ENCODE measurements around the gene KLHL9.

The KLHL9 gene

GRCh38 chr9:21357479-21358460 lies 22.6 kb upstream of the KLHL9 start:
- Histone ChIP-seq H3K36me3 (ENCODE audit: control insufficient read depth in 1 of 2, insufficient read depth in 2 of 2, low read depth in 1 of 2, low read length in 2 of 2) (no peaks in the 10 kb centered on the region), H3K27ac (ENCODE audit: low read length, poor library complexity, severe bottlenecking) (no peak overlapping the region), H3K18ac (ENCODE audit: low read depth in 1 of 2, low read length in 2 of 2) (peak overlapping the region in 1 of 2 experiments; percentile 21), H3K4me2 (ENCODE audit: low read length, poor library complexity, severe bottlenecking) (no peak overlapping the region), H3K4ac (ENCODE audit: low read depth in 1 of 2, low read length in 2 of 2) (no peak overlapping the region), H3K27me3 (ENCODE audit: control insufficient read depth in 1 of 2, insufficient read depth in 1 of 2, low read length in 2 of 2) (peaks cover 0 to under 1% of the 10 kb centered on the region in 2 experiments), H2AFZ (ENCODE audit: low read depth, low read length) (no peak overlapping the region), H2BK120ac (ENCODE audit: low read depth, low read length) (no peak overlapping the region), H3K9ac (ENCODE audit: low read length) (peak overlapping the region; percentile 45), H3K4me1 (ENCODE audit: control insufficient read depth, insufficient read depth, low read depth, low read length) (no peaks in the 10 kb centered on the region), H3K14ac (ENCODE audit: low read length in 2 of 2) (no peak overlapping the region), H2BK12ac (ENCODE audit: low read length in 2 of 2) (no peak overlapping the region), H2AK5ac (ENCODE audit: low read length, severe bottlenecking) (no peak overlapping the region), H3K4me3 (ENCODE audit: insufficient read depth in 1 of 2, low read depth in 1 of 2, low read length in 2 of 2) (peak overlapping the region in 1 of 2 experiments; percentile 7), H3K79me1 (replicated peaks; ENCODE audit: low read length, poor library complexity, severe bottlenecking) (no peaks in the 10 kb centered on the region), H2BK5ac (ENCODE audit: low read depth, low read length, poor library complexity, severe bottlenecking) (no peak overlapping the region), H3K23ac (ENCODE audit: low read length in 2 of 2) (no peak overlapping the region), H4K8ac (ENCODE audit: low read length) (no peak overlapping the region), H4K91ac (ENCODE audit: low read length) (no peak overlapping the region), H2BK15ac (ENCODE audit: low read depth, poor library complexity, severe bottlenecking) (no peak overlapping the region), H3K9me3 (ENCODE audit: control insufficient read depth, low read length) (no peaks in the 10 kb centered on the region)
- DNase-seq = peak; percentile 57
- 63% methylated on average over 7 of the region's 7 CpGs for WGBS

- Histone ChIP-seq H2AK5ac (ENCODE audit: low read length, severe bottlenecking) (no peak within 1 kb of the TSS), H2BK120ac (ENCODE audit: low read depth, low read length) (no peak within 1 kb of the TSS), H3K27me3 (ENCODE audit: control insufficient read depth in 1 of 2, insufficient read depth in 1 of 2, low read length in 2 of 2) (peaks cover 0 to 12% of the 10 kb centered on the region in 2 experiments), H3K27ac (ENCODE audit: low read length, poor library complexity, severe bottlenecking) (no peak within 1 kb of the TSS), H2BK5ac (ENCODE audit: low read depth, low read length, poor library complexity, severe bottlenecking) (no peak within 1 kb of the TSS), H3K79me1 (replicated peaks; ENCODE audit: low read length, poor library complexity, severe bottlenecking) (no peaks in the 10 kb centered on the region), H3K4me2 (ENCODE audit: low read length, poor library complexity, severe bottlenecking) (no peak within 1 kb of the TSS), H2BK15ac (ENCODE audit: low read depth, poor library complexity, severe bottlenecking) (no peak within 1 kb of the TSS), H3K9me3 (ENCODE audit: control insufficient read depth, low read length) (no peaks in the 10 kb centered on the region), H3K4ac (ENCODE audit: low read depth in 1 of 2, low read length in 2 of 2) (no peak within 1 kb of the TSS), H4K91ac (ENCODE audit: low read length) (no peak within 1 kb of the TSS), H3K36me3 (ENCODE audit: control insufficient read depth in 1 of 2, insufficient read depth in 2 of 2, low read depth in 1 of 2, low read length in 2 of 2) (no peaks in the 10 kb centered on the region), H2AFZ (ENCODE audit: low read depth, low read length) (no peak within 1 kb of the TSS), H3K4me3 (ENCODE audit: insufficient read depth in 1 of 2, low read depth in 1 of 2, low read length in 2 of 2) (no peak within 1 kb of the TSS), H3K23ac (ENCODE audit: low read length in 2 of 2) (no peak within 1 kb of the TSS), H3K4me1 (ENCODE audit: control insufficient read depth, insufficient read depth, low read depth, low read length) (no peaks in the 10 kb centered on the region), H3K14ac (ENCODE audit: low read length in 2 of 2) (no peak within 1 kb of the TSS), H3K9ac (ENCODE audit: low read length) (no peak within 1 kb of the TSS), H2BK12ac (ENCODE audit: low read length in 2 of 2) (no peak within 1 kb of the TSS), H3K18ac (ENCODE audit: low read depth in 1 of 2, low read length in 2 of 2) (no peak within 1 kb of the TSS), H4K8ac (ENCODE audit: low read length) (no peak within 1 kb of the TSS)
- no peak for DNase-seq
- no CpG with 5 or more reads among the region's 1 CpG for WGBS
Measured at GRCh38 chr9:21350787-21351186, 15.6 kb upstream of the KLHL9 start, which contains the start of gene IFNA6. Gene IFNA6, minus strand, starts transcription at chr9:21350887. Its CDS starts 0 bp downstream, at chr9:21350887.

GRCh38 chr9:21348430-21348970 lies 13.3 kb upstream of the KLHL9 start:
- Histone ChIP-seq H3K4me1 (ENCODE audit: control insufficient read depth, insufficient read depth, low read depth, low read length) (no peaks in the 10 kb centered on the region), H3K23ac (ENCODE audit: low read length in 2 of 2) (no peak overlapping the region), H3K36me3 (ENCODE audit: control insufficient read depth in 1 of 2, insufficient read depth in 2 of 2, low read depth in 1 of 2, low read length in 2 of 2) (no peaks in the 10 kb centered on the region), H3K9ac (ENCODE audit: low read length) (no peak overlapping the region), H3K4me3 (ENCODE audit: insufficient read depth in 1 of 2, low read depth in 1 of 2, low read length in 2 of 2) (no peak overlapping the region), H2BK5ac (ENCODE audit: low read depth, low read length, poor library complexity, severe bottlenecking) (no peak overlapping the region), H3K79me1 (replicated peaks; ENCODE audit: low read length, poor library complexity, severe bottlenecking) (no peaks in the 10 kb centered on the region), H2BK120ac (ENCODE audit: low read depth, low read length) (no peak overlapping the region), H4K91ac (ENCODE audit: low read length) (no peak overlapping the region), H3K27ac (ENCODE audit: low read length, poor library complexity, severe bottlenecking) (no peak overlapping the region), H4K8ac (ENCODE audit: low read length) (no peak overlapping the region), H2BK15ac (ENCODE audit: low read depth, poor library complexity, severe bottlenecking) (no peak overlapping the region), H2BK12ac (ENCODE audit: low read length in 2 of 2) (no peak overlapping the region), H2AK5ac (ENCODE audit: low read length, severe bottlenecking) (no peak overlapping the region), H3K9me3 (ENCODE audit: control insufficient read depth, low read length) (peaks cover 20% of the 10 kb centered on the region), H3K18ac (ENCODE audit: low read depth in 1 of 2, low read length in 2 of 2) (no peak overlapping the region), H3K4me2 (ENCODE audit: low read length, poor library complexity, severe bottlenecking) (no peak overlapping the region), H3K27me3 (ENCODE audit: control insufficient read depth in 1 of 2, insufficient read depth in 1 of 2, low read length in 2 of 2) (peaks cover 0 to 12% of the 10 kb centered on the region in 2 experiments), H2AFZ (ENCODE audit: low read depth, low read length) (no peak overlapping the region), H3K4ac (ENCODE audit: low read depth in 1 of 2, low read length in 2 of 2) (no peak overlapping the region), H3K14ac (ENCODE audit: low read length in 2 of 2) (no peak overlapping the region)
- DNase-seq = no peak
- WGBS = 73% methylated on average over 3 of the region's 3 CpGs

GRCh38 chr9:21340735-21341134 lies 5.5 kb upstream of the KLHL9 start:
- Histone ChIP-seq H3K4ac (ENCODE audit: low read depth in 1 of 2, low read length in 2 of 2) (no peak overlapping the region), H3K4me1 (ENCODE audit: control insufficient read depth, insufficient read depth, low read depth, low read length) (no peaks in the 10 kb centered on the region), H3K14ac (ENCODE audit: low read length in 2 of 2) (no peak overlapping the region), H2BK15ac (ENCODE audit: low read depth, poor library complexity, severe bottlenecking) (no peak overlapping the region), H3K4me3 (ENCODE audit: insufficient read depth in 1 of 2, low read depth in 1 of 2, low read length in 2 of 2) (no peak overlapping the region), H3K18ac (ENCODE audit: low read depth in 1 of 2, low read length in 2 of 2) (no peak overlapping the region), H3K36me3 (ENCODE audit: control insufficient read depth in 1 of 2, insufficient read depth in 2 of 2, low read depth in 1 of 2, low read length in 2 of 2) (no peaks in the 10 kb centered on the region), H2AK5ac (ENCODE audit: low read length, severe bottlenecking) (no peak overlapping the region), H4K8ac (ENCODE audit: low read length) (no peak overlapping the region), H2BK5ac (ENCODE audit: low read depth, low read length, poor library complexity, severe bottlenecking) (no peak overlapping the region), H2BK120ac (ENCODE audit: low read depth, low read length) (no peak overlapping the region), H2AFZ (ENCODE audit: low read depth, low read length) (no peak overlapping the region), H3K27ac (ENCODE audit: low read length, poor library complexity, severe bottlenecking) (no peak overlapping the region), H3K4me2 (ENCODE audit: low read length, poor library complexity, severe bottlenecking) (no peak overlapping the region), H3K9ac (ENCODE audit: low read length) (no peak overlapping the region), H2BK12ac (ENCODE audit: low read length in 2 of 2) (no peak overlapping the region), H3K9me3 (ENCODE audit: control insufficient read depth, low read length) (peaks cover 20% of the 10 kb centered on the region), H3K79me1 (replicated peaks; ENCODE audit: low read length, poor library complexity, severe bottlenecking) (no peaks in the 10 kb centered on the region), H3K23ac (ENCODE audit: low read length in 2 of 2) (no peak overlapping the region), H3K27me3 (ENCODE audit: control insufficient read depth in 1 of 2, insufficient read depth in 1 of 2, low read length in 2 of 2) (no peaks in the 10 kb centered on the region), H4K91ac (ENCODE audit: low read length) (no peak overlapping the region)
- 97% methylated on average over 4 of the region's 4 CpGs for WGBS
- DNase-seq = no peak

Data from mesenchymal stem cell (in vitro differentiated cells and primary cell).